H9 (cell line): Measurements from ENCODE around the gene DNAJC11. TPM values are rescaled to one million over a fixed set of nuclear protein-coding genes. Genes with fewer than 3 reads are reported as not detected.

ENCODE experiments used
- DNase-seq: peaks from one replicate; pipeline ENCODE4 v3.0.0-alpha.2; 2017
- H2AFZ ChIP-seq: one replicate; pipeline ENCODE4 v1.6.1; 2013; ENCODE audit warnings: mild to moderate bottlenecking, low read length, control low read depth, moderate library complexity
- H2AK5ac ChIP-seq: 2 replicates; pipeline ENCODE4 v1.6.1; 2013; ENCODE audit warnings: low read length, control low read depth, mixed read lengths; ENCODE audit not compliant: insufficient read length
- H2BK120ac ChIP-seq: one replicate; pipeline ENCODE4 v1.6.1; 2013; ENCODE audit warnings: low read depth, mild to moderate bottlenecking, low read length, control low read depth, inconsistent platforms; ENCODE audit not compliant: poor library complexity, severe bottlenecking
- H2BK12ac ChIP-seq: 2 replicates; pipeline ENCODE4 v1.6.1; 2013; ENCODE audit warnings: low read length, control low read depth, mixed read lengths, low read depth; ENCODE audit not compliant: insufficient read length
- H2BK15ac ChIP-seq: 2 replicates; pipeline ENCODE4 v1.6.1; 2013; ENCODE audit warnings: low read depth, low read length, control low read depth
- H2BK20ac ChIP-seq: one replicate; pipeline ENCODE4 v1.6.1; 2013; ENCODE audit warnings: low read depth, mild to moderate bottlenecking, low read length, control low read depth, inconsistent platforms; ENCODE audit not compliant: poor library complexity, severe bottlenecking
- H2BK5ac ChIP-seq: 2 replicates; pipeline ENCODE4 v1.6.1; 2013; ENCODE audit warnings: low read length, control low read depth, mixed read lengths; ENCODE audit not compliant: insufficient read length
- H3K14ac ChIP-seq: 2 replicates; pipeline ENCODE4 v1.6.1; 2013; ENCODE audit warnings: low read length, control low read depth; ENCODE audit not compliant: insufficient read depth
- H3K18ac ChIP-seq: 2 replicates; pipeline ENCODE4 v1.6.1; 2013; ENCODE audit warnings: low read depth, mild to moderate bottlenecking, mixed read lengths, low read length, control low read depth; ENCODE audit not compliant: insufficient read length
- H3K23ac ChIP-seq: 2 replicates; pipeline ENCODE4 v1.6.1; 2013; ENCODE audit warnings: low read length, control low read depth, mixed read lengths, low read depth; ENCODE audit not compliant: insufficient read length
- H3K23me2 ChIP-seq: 2 replicates; pipeline ENCODE4 v1.6.1; 2013; ENCODE audit warnings: low read depth, mild to moderate bottlenecking, mixed read lengths, low read length, control low read depth; ENCODE audit not compliant: insufficient read length, poor library complexity, severe bottlenecking
- H3K27ac ChIP-seq: 2 replicates; pipeline ENCODE4 v1.5.1; 2013; ENCODE audit warnings: low read length, control low read depth, mixed read lengths, low read depth; ENCODE audit not compliant: insufficient read length
- H3K27me3 ChIP-seq: 2 replicates; pipeline ENCODE4 v1.6.1; 2013; ENCODE audit warnings: low read length, control low read depth, inconsistent platforms; ENCODE audit not compliant: insufficient read depth
- H3K4ac ChIP-seq: 2 replicates; pipeline ENCODE4 v1.6.1; 2013; ENCODE audit warnings: low read depth, mild to moderate bottlenecking, control low read depth, inconsistent platforms, low read length, moderate library complexity
- H3K4me1 ChIP-seq: 2 replicates; pipeline ENCODE4 v1.6.1; 2013; ENCODE audit warnings: low read length, control low read depth, inconsistent platforms; ENCODE audit not compliant: insufficient read depth
- H3K4me2 ChIP-seq: 2 replicates; pipeline ENCODE4 v1.6.1; 2013; ENCODE audit warnings: low read length, control low read depth, mixed read lengths; ENCODE audit not compliant: insufficient read length, insufficient read depth
- H3K56ac ChIP-seq: 2 replicates; pipeline ENCODE4 v1.6.1; 2013; ENCODE audit warnings: low read depth, mild to moderate bottlenecking, mixed read lengths, low read length, control low read depth; ENCODE audit not compliant: insufficient read length
- H3K79me1 ChIP-seq: 2 replicates; pipeline ENCODE4 v1.6.1; 2013; ENCODE audit warnings: low read depth, mild to moderate bottlenecking, moderate library complexity, low read length, control low read depth, inconsistent platforms; ENCODE audit not compliant: insufficient read depth, poor library complexity, severe bottlenecking
- H3K79me2 ChIP-seq: 2 replicates; pipeline ENCODE4 v1.6.1; 2013; ENCODE audit warnings: low read length, control low read depth, inconsistent platforms; ENCODE audit not compliant: insufficient read depth
- H3K9ac ChIP-seq: 2 replicates; pipeline ENCODE4 v1.6.1; 2013; ENCODE audit warnings: low read length, control low read depth, mixed read lengths; ENCODE audit not compliant: insufficient read length; ENCODE audit errors: extremely low read depth
- H3K9me3 ChIP-seq: one replicate; pipeline ENCODE4 v1.6.1; 2013; ENCODE audit warnings: low read depth, low read length, inconsistent platforms; ENCODE audit not compliant: control insufficient read depth
- H3T11ph ChIP-seq: one replicate; pipeline ENCODE4 v1.6.1; 2013; ENCODE audit warnings: mild to moderate bottlenecking, low read length, control low read depth, inconsistent platforms
- H4K20me1 ChIP-seq: one replicate; pipeline ENCODE4 v1.6.1; 2013; ENCODE audit not compliant: control insufficient read depth, insufficient read length, insufficient read depth
- H4K5ac ChIP-seq: 2 replicates; pipeline ENCODE4 v1.6.1; 2013; ENCODE audit warnings: low read depth, mild to moderate bottlenecking, mixed read lengths, low read length, control low read depth; ENCODE audit not compliant: insufficient read length
- H4K8ac ChIP-seq: replicated peaks from 2 replicates; pipeline ENCODE4 v1.6.1; 2013; ENCODE audit warnings: low read length, control low read depth, mixed read lengths, low read depth; ENCODE audit not compliant: insufficient read length
- H4K91ac ChIP-seq: 2 replicates; pipeline ENCODE4 v1.6.1; 2013; ENCODE audit warnings: low read depth, mild to moderate bottlenecking, moderate library complexity, mixed read lengths, low read length, control low read depth; ENCODE audit not compliant: insufficient read length
- H3K27ac Mint-ChIP-seq, 3 experiments: 2 replicates in 2 of 3; 3 replicates in 1 of 3; pipeline ENCODE4 v1.8.0; 2020 to 2021; ENCODE audit warnings: mixed read lengths in 3 of 3, mild to moderate bottlenecking in 1 of 3, moderate library complexity in 1 of 3
- H3K27me3 Mint-ChIP-seq: 2 replicates; pipeline ENCODE4 v1.8.0; 2021; ENCODE audit warnings: low read depth, mild to moderate bottlenecking, moderate library complexity, mixed read lengths
- H3K36me3 Mint-ChIP-seq, 3 experiments: 2 replicates in 2 of 3; 3 replicates in 1 of 3; pipeline ENCODE4 v1.8.0; 2020 to 2021; ENCODE audit warnings: low read depth in 3 of 3, mixed read lengths in 3 of 3; ENCODE audit not compliant: insufficient read depth in 1 of 3
- H3K4me1 Mint-ChIP-seq, 2 experiments: 2 replicates each; pipeline ENCODE4 v1.8.0; 2020; ENCODE audit warnings: mixed read lengths in 2 of 2
- H3K4me3 Mint-ChIP-seq, 2 experiments: 2 replicates in 1 of 2; 3 replicates in 1 of 2; pipeline ENCODE4 v1.8.0; 2020 to 2021; ENCODE audit warnings: mild to moderate bottlenecking in 2 of 2, mixed read lengths in 2 of 2, moderate library complexity in 1 of 2
- H3K9me3 Mint-ChIP-seq, 2 experiments: 2 replicates in 1 of 2; 3 replicates in 1 of 2; pipeline ENCODE4 v1.8.0; 2020; ENCODE audit warnings: mild to moderate bottlenecking in 2 of 2, mixed read lengths in 2 of 2, moderate library complexity in 1 of 2
- WGBS: extraction: QIAGEN DNeasy Blood & Tissue Kit; methylation state at CpG from one replicate; pipeline ENCODE4 v1.1.7; 2013; ENCODE audit warnings: missing lambda C conversion rate, low lambda C conversion rate, mixed read lengths; ENCODE audit not compliant: insufficient read length; ENCODE audit errors: extremely low coverage; 5-methylcytosine and 5-hydroxymethylcytosine counted together
- total RNA-seq: library from RNA; stranded (reverse); gene quantifications from 2 replicates; pipeline ENCODE4 v1.2.1, GENCODE V29; 2021
- TF ChIP-seq, protein P1 (sequence below): fragments of 200-600 bp; sonication (generic); conservative IDR thresholded peaks from 3 replicates; pipeline ENCODE4 v1.8.0; 2021; ENCODE audit warnings: antibody characterized with exemption, mild to moderate bottlenecking

Gene DNAJC11
- total RNA-seq, 1 experiment from 2014 or later, result 88.5 TPM

DNA sequence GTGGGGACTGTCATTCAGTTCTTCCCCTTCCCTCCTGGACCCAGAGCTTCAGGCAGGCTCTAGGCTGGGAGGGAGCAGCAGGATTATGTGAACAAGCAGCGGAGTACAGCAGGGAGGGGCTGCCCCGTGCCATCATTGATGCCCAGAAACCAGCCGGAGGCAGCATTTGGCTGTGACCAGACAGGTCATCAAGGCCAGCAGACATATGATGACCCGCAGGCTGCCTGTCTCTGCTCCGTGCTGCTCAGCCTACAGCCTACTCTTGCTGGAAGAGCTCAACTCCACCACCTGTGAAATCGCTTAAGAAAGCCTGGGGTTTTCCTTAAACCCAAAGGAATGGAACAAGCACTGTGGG is 103.9 kb downstream of the DNAJC11 start:
- no peak overlapping the region for H2AFZ ChIP-seq
- no peaks in the 10 kb centered on the region for H3K27me3 ChIP-seq
- TF ChIP-seq, protein P1, sequence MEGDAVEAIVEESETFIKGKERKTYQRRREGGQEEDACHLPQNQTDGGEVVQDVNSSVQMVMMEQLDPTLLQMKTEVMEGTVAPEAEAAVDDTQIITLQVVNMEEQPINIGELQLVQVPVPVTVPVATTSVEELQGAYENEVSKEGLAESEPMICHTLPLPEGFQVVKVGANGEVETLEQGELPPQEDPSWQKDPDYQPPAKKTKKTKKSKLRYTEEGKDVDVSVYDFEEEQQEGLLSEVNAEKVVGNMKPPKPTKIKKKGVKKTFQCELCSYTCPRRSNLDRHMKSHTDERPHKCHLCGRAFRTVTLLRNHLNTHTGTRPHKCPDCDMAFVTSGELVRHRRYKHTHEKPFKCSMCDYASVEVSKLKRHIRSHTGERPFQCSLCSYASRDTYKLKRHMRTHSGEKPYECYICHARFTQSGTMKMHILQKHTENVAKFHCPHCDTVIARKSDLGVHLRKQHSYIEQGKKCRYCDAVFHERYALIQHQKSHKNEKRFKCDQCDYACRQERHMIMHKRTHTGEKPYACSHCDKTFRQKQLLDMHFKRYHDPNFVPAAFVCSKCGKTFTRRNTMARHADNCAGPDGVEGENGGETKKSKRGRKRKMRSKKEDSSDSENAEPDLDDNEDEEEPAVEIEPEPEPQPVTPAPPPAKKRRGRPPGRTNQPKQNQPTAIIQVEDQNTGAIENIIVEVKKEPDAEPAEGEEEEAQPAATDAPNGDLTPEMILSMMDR, result no peak
- no peak overlapping the region for H2BK5ac ChIP-seq
- no peak overlapping the region for H3K4me2 ChIP-seq
- no peak overlapping the region for H3T11ph ChIP-seq
- H2BK15ac ChIP-seq, result no peak overlapping the region
- no peak overlapping the region for H3K4ac ChIP-seq
- no peak overlapping the region for H4K5ac ChIP-seq
- no peak overlapping the region for H2BK12ac ChIP-seq
- H3K79me2 ChIP-seq, result peaks cover 18% of the 10 kb centered on the region; the same call in 1 of the 2 replicates
- no peak overlapping the region for H3K14ac ChIP-seq
- H3K23me2 ChIP-seq, result peaks cover 12% of the 10 kb centered on the region
- H4K91ac ChIP-seq, result no peak overlapping the region
- no peak overlapping the region for H2BK20ac ChIP-seq
- H3K9ac ChIP-seq, result no peak overlapping the region
- no peaks in the 10 kb centered on the region for H3K4me1 ChIP-seq
- H2AK5ac ChIP-seq, result no peak overlapping the region
- no CpG with 5 or more reads among the region's 6 CpGs for WGBS
- no peaks in the 10 kb centered on the region for H3K27me3 Mint-ChIP-seq
- no peak overlapping the region for H3K27ac Mint-ChIP-seq
- H3K18ac ChIP-seq, result no peak overlapping the region
- no peaks in the 10 kb centered on the region for H3K9me3 Mint-ChIP-seq
- no peaks in the 10 kb centered on the region for H3K79me1 ChIP-seq
- H3K4me3 Mint-ChIP-seq, result no peak overlapping the region; a peak in 1 of 5 replicates
- H4K20me1 ChIP-seq, result peaks cover 2% of the 10 kb centered on the region
- no peak overlapping the region for H4K8ac ChIP-seq
- H3K9me3 ChIP-seq, result no peaks in the 10 kb centered on the region
- H3K27ac ChIP-seq, result no peak overlapping the region
- peaks cover 16 to 18% of the 10 kb centered on the region in 2 experiments for H3K4me1 Mint-ChIP-seq
- H3K23ac ChIP-seq, result no peak overlapping the region
- no peak overlapping the region for H3K56ac ChIP-seq
- peaks cover 23 to 71% (median 52%) of the 10 kb centered on the region in 3 experiments for H3K36me3 Mint-ChIP-seq
- no peak for DNase-seq
- no peak overlapping the region for H2BK120ac ChIP-seq
